Type B pancreatic cell (in vitro differentiated cells): ENCODE results near the gene CHMP2B. TPM values are rescaled to one million over a fixed set of nuclear protein-coding genes. Genes with fewer than 3 reads are reported as not detected.

Source experiments
- DNase-seq: peaks from one replicate; pipeline ENCODE4 v3.0.0; 2021; ENCODE audit warnings: mixed read lengths; ENCODE audit not compliant: unreplicated experiment; ENCODE audit errors: extremely low spot score
- H3K27ac Mint-ChIP-seq: 2 replicates; pipeline ENCODE4 v1.8.0; 2021; ENCODE audit warnings: mild to moderate bottlenecking, mixed read lengths
- H3K27me3 Mint-ChIP-seq: 2 replicates; pipeline ENCODE4 v1.8.0; 2021; ENCODE audit warnings: mixed read lengths
- H3K36me3 Mint-ChIP-seq: 2 replicates; pipeline ENCODE4 v1.8.0; 2021; ENCODE audit warnings: mixed read lengths
- H3K4me1 Mint-ChIP-seq: one replicate; pipeline ENCODE4 v1.8.0; 2021; ENCODE audit warnings: mixed read lengths; ENCODE audit not compliant: unreplicated experiment
- H3K4me3 Mint-ChIP-seq: 2 replicates; pipeline ENCODE4 v1.8.0; 2021; ENCODE audit warnings: mild to moderate bottlenecking, mixed read lengths
- H3K9me3 Mint-ChIP-seq: 2 replicates; pipeline ENCODE4 v1.8.0; 2021; ENCODE audit warnings: mixed read lengths
- total RNA-seq: library from RNA; stranded (reverse); gene quantifications from 2 replicates; pipeline ENCODE4 v1.2.1, GENCODE V29; 2021; ENCODE audit warnings: low replicate concordance
- TF ChIP-seq, protein P1 (sequence below): fragments of 200-600 bp; sonication (generic); conservative IDR thresholded peaks from 2 replicates; pipeline ENCODE4 v1.5.0; 2021; ENCODE audit warnings: antibody characterized with exemption, mild to moderate bottlenecking

CHMP2B gene
- total RNA-seq, 1 donor from 2014 or later = 29.0 TPM

DNA sequence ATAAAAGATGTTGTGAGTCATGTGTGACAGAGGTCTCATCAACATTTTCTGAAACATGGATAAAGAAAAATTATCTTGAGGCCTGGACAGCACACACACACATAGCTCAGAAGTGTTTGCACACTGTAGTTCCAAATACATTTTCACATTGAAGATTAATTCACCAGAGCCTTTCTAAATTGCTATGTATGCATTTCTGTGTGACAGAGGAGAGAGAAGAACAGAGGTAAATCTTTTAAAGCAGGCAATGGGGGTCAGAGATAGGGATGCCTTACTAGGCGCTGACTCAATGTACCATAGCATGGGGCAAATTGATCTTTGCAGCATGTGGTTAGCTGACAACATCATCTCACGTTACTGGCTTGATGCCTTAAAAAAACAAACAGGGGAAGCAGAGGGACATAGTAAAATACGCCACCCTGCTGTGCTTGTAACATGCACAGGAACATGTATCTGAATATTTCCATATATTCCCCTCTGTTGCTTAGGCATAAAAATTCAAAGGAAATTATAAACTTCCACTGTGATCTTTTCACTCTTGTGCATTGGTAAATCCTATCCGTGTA, 41.6 kb downstream of the CHMP2B start:
- DNase-seq = no peak
- peaks cover 3% of the 10 kb centered on the region for H3K27me3 Mint-ChIP-seq
- H3K9me3 Mint-ChIP-seq = no peaks in the 10 kb centered on the region
- no peak overlapping the region for H3K27ac Mint-ChIP-seq
- H3K4me3 Mint-ChIP-seq = no peak overlapping the region
- peaks cover 16% of the 10 kb centered on the region for H3K4me1 Mint-ChIP-seq
- TF ChIP-seq, protein P1, sequence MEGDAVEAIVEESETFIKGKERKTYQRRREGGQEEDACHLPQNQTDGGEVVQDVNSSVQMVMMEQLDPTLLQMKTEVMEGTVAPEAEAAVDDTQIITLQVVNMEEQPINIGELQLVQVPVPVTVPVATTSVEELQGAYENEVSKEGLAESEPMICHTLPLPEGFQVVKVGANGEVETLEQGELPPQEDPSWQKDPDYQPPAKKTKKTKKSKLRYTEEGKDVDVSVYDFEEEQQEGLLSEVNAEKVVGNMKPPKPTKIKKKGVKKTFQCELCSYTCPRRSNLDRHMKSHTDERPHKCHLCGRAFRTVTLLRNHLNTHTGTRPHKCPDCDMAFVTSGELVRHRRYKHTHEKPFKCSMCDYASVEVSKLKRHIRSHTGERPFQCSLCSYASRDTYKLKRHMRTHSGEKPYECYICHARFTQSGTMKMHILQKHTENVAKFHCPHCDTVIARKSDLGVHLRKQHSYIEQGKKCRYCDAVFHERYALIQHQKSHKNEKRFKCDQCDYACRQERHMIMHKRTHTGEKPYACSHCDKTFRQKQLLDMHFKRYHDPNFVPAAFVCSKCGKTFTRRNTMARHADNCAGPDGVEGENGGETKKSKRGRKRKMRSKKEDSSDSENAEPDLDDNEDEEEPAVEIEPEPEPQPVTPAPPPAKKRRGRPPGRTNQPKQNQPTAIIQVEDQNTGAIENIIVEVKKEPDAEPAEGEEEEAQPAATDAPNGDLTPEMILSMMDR = no peak
- H3K36me3 Mint-ChIP-seq = no peaks in the 10 kb centered on the region

DNA sequence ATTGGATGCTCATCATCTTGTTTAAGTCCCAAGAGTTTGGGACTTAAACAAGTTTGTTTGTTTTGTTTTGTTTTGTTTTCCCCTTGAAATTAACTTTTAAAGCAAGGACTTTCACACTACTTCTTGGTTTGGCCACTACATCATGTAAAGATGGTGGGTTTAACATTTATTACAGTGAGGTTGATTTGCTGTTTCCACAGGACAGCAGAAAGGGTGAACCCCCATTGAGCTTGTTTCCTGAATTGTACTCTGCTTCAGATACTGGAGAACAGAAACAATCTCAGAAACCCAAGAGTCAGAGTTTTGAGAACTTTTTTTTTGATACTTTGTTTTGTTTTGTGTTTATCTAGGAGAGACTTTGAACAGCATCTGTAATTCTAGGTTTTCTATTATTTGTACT, 42.6 kb downstream of the CHMP2B start:
- H3K27me3 Mint-ChIP-seq = no peaks in the 10 kb centered on the region
- no peak overlapping the region for H3K27ac Mint-ChIP-seq
- TF ChIP-seq, protein P1 = no peak
- no peaks in the 10 kb centered on the region for H3K9me3 Mint-ChIP-seq
- peaks cover 16% of the 10 kb centered on the region for H3K4me1 Mint-ChIP-seq
- no peak overlapping the region for H3K4me3 Mint-ChIP-seq
- H3K36me3 Mint-ChIP-seq = no peaks in the 10 kb centered on the region
- DNase-seq = no peak

DNA sequence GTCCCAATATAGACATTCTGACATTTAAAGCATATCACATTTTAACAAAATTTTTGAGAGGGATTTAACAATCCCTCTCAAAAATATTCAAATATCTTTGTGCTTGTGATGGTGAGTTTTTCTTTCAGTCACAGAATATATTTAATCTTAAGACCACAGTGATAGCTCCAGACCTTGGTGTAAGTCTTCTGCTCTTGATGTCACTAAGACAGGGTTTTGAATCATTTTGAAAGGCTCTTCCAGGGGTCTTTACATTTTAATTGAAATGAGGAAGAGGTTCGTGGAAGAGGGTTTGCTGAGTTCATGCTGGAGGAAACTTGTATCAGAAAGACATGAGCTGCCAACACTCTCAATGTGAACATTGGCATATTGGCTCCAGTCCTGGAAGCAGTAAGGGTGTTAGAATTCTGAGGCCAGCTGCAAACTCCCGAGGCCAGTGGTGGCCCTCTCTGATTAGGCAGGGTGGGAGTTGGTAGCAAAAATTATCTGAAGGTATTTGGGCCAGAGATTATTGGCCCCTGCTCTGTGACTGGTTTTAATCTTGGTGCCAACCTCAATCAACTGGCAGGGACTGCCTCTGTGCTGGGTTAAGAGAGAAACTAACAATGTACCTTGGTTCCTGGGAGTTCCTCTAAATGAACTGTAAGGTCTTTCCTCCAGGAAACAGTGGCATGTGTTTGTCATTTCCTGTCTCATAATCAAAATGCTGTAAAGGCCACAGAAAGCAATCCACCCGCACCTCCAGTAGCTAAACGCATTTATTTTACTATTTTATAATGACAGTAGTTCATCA, 44.0 kb downstream of the CHMP2B start:
- TF ChIP-seq, protein P1 = no peak
- no peaks in the 10 kb centered on the region for H3K36me3 Mint-ChIP-seq
- H3K4me3 Mint-ChIP-seq = no peak overlapping the region
- H3K27ac Mint-ChIP-seq = no peak overlapping the region
- H3K4me1 Mint-ChIP-seq = peaks cover 16% of the 10 kb centered on the region
- H3K27me3 Mint-ChIP-seq = no peaks in the 10 kb centered on the region
- no peak for DNase-seq
- H3K9me3 Mint-ChIP-seq = no peaks in the 10 kb centered on the region

DNA sequence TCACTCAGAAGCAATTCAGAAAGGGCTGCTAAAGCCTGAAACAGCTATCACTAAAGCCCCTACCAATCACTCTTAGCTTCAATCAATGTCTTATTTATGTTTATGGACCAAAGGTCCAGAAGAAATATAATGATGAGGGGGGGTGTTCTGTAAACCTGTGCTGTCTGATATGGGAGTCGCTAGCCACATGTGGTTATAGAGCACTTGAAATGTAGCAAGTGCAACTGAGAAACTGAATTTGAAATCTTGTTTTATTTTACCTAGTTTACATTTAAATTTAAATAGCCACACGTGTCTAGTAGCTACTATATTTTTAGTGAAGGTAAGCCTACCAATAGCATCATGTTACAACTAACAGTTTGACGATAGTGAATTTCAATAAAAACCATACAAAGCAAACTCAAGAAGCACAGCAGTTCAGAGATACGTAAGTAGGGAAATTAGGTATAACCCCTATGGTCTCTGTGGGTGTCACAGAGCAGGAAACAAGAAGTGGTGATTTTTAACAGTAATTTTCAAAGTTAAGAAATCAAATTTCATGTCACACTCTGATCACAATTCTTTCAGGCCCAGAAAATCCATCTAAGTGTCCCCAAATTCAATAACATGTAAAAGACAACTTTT, 45.7 kb downstream of the CHMP2B start:
- H3K36me3 Mint-ChIP-seq = no peaks in the 10 kb centered on the region

DNA sequence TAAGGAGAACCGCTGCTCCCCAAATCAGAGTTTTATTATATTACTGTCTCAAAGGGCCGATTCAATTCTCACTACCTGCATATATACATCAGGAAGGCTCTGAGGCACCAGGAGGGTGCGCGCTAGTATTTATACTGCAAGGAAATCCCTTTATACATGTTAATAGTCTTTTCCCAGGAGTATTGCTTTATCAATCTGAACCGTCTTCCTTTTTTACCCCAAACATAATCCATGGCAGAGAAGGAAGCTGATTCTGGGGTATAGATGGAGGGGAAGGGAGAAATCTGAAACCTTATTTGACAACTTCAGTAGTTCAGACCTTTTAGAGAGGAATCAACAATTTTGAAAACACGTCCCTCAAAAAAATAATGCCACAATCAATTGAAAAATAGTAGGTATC, 49.4 kb downstream of the CHMP2B start, which contains the start of gene POU1F1:
TSS of gene POU1F1 (minus strand) at position 101 of the 400 bp plus-strand sequence. CDS start 122 bp downstream, outside the sequence.
- Mint-ChIP-seq H3K27ac (no peak within 1 kb of the TSS), H3K9me3 (no peaks in the 10 kb centered on the region), H3K4me1 (peaks cover under 1% of the 10 kb centered on the region), H3K27me3 (no peaks in the 10 kb centered on the region), H3K4me3 (no peak within 1 kb of the TSS), H3K36me3 (no peaks in the 10 kb centered on the region)
- no peak for DNase-seq
- TF ChIP-seq, protein P1 = no peak

More for the DNA sequence above, 45.7 kb downstream of the CHMP2B start:
- Mint-ChIP-seq H3K27me3 (no peaks in the 10 kb centered on the region), H3K4me1 (peaks cover 16% of the 10 kb centered on the region), H3K9me3 (no peaks in the 10 kb centered on the region), H3K27ac (no peak overlapping the region), H3K4me3 (no peak overlapping the region)
- no peak for DNase-seq
- TF ChIP-seq, protein P1 = no peak
